Measurements from ENCODE around the gene RPS6KA2. TPM values are rescaled to one million over a fixed set of nuclear protein-coding genes. Genes with fewer than 3 reads are reported as not detected.
"Not testable (repeated sequence)": the region's sequence is repeated elsewhere in the genome, so short reads cannot be mapped to it uniquely, and the experiment has no call there.

The RPS6KA2 gene
- polyA plus RNA-seq, 2 donors, result 5.7 to 8.7 TPM

DNA sequence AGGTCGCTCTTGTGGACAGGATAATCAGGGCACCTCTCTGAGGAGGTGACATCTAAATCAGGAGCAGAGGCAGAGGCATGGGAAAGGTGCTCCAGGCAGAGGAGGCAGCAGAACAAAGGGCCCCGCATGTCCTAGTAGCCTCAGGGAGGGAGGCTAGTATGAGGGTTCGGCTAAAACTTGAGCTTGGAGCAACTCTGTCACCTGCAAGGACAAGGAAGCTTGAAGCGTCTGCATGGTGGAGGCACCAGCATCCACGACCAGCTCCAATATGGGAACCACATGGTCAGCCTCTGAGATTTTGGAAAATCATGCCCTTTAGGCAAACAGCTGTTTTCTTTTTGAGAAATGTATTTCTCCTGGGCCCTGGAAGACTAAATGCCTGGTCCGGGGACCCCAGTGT, 231.3 kb downstream of the RPS6KA2 start:
- Histone ChIP-seq H3K36me3 (ENCODE audit: control insufficient read depth in 2 of 2, insufficient read depth in 2 of 2, low read length in 1 of 2) (no peaks in the 10 kb centered on the region), H3K4me3 (ENCODE audit: low read depth in 1 of 2, low read length in 2 of 2) (no peak overlapping the region), H3K27ac (ENCODE audit: low read depth in 2 of 2, low read length in 1 of 2) (no peak overlapping the region), H3K27me3 (ENCODE audit: control insufficient read depth in 1 of 2, insufficient read depth in 2 of 2, low read length in 2 of 2) (no peaks in the 10 kb centered on the region), H3K4me1 (ENCODE audit: control insufficient read depth in 2 of 2, insufficient read depth in 2 of 2, low read length in 1 of 2) (no peaks in the 10 kb centered on the region), H3K9me3 (ENCODE audit: control insufficient read depth in 2 of 2, insufficient read depth in 1 of 2, low read depth in 1 of 2, low read length in 1 of 2) (no peaks in the 10 kb centered on the region)
- WGBS, 2 donors, result 75 to 81% methylated on average over 6 of the region's 6 CpGs

GRCh38 chr6:166395351-166395750, 231.7 kb downstream of the RPS6KA2 start:
- Histone ChIP-seq H3K9me3 (ENCODE audit: control insufficient read depth in 2 of 2, insufficient read depth in 1 of 2, low read depth in 1 of 2, low read length in 1 of 2) (no peaks in the 10 kb centered on the region), H3K27me3 (ENCODE audit: control insufficient read depth in 1 of 2, insufficient read depth in 2 of 2, low read length in 2 of 2) (no peaks in the 10 kb centered on the region), H3K4me3 (ENCODE audit: low read depth in 1 of 2, low read length in 2 of 2) (no peak overlapping the region), H3K4me1 (ENCODE audit: control insufficient read depth in 2 of 2, insufficient read depth in 2 of 2, low read length in 1 of 2) (no peaks in the 10 kb centered on the region), H3K27ac (ENCODE audit: low read depth in 2 of 2, low read length in 1 of 2) (no peak overlapping the region), H3K36me3 (ENCODE audit: control insufficient read depth in 2 of 2, insufficient read depth in 2 of 2, low read length in 1 of 2) (no peaks in the 10 kb centered on the region)
- WGBS, 2 donors, result 67 to 70% methylated on average over 6 of the region's 6 CpGs

DNA sequence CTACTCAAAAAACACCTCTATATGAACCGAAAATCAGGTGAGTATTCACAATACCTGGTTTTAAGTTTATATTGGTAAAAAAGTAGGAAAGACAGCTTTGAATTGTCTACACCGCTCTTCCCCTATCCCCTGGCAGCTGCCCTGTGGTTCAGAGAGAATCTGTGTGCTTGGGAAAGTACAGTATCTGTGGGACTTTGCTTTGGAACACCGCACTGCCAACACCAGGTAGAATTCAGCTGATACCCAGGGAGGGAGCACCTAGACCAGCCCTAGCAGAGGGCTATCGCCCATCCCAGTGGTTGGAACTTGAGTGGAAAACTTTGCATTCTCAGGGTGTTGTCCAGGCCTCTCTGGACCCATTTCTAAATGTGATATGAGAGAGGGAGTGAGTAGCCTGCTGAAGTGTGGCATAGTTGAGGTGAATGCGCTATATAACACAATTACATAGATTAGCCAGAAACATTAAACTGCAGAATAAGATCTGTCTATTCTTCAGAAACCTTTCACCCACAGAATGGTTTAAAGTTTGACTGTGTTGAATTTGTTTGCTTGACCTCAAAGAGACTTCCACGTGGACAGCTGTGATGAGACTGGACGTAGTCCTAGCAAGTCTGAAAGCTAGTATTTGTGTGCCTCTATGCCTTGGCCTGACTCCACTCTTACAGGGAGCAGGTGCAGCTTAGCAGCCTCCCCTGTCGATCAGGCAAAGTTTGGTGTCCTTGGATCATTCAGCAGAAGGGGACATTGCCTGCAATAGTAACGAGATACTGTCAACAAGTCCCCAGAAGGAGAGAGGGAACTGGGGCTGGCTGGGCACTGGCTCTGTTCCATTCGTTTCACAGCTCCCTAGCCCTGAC, 232.8 kb downstream of the RPS6KA2 start:
- Histone ChIP-seq H3K4me1 (ENCODE audit: control insufficient read depth in 2 of 2, insufficient read depth in 2 of 2, low read length in 1 of 2) (no peaks in the 10 kb centered on the region), H3K9me3 (ENCODE audit: control insufficient read depth in 2 of 2, insufficient read depth in 1 of 2, low read depth in 1 of 2, low read length in 1 of 2) (no peaks in the 10 kb centered on the region), H3K4me3 (ENCODE audit: low read depth in 1 of 2, low read length in 2 of 2) (no peak overlapping the region), H3K27ac (ENCODE audit: low read depth in 2 of 2, low read length in 1 of 2) (no peak overlapping the region), H3K27me3 (ENCODE audit: control insufficient read depth in 1 of 2, insufficient read depth in 2 of 2, low read length in 2 of 2) (no peaks in the 10 kb centered on the region), H3K36me3 (ENCODE audit: control insufficient read depth in 2 of 2, insufficient read depth in 2 of 2, low read length in 1 of 2) (no peaks in the 10 kb centered on the region)
- 68 to 77% methylated on average over 10 of the region's 10 CpGs for WGBS, 2 donors

DNA sequence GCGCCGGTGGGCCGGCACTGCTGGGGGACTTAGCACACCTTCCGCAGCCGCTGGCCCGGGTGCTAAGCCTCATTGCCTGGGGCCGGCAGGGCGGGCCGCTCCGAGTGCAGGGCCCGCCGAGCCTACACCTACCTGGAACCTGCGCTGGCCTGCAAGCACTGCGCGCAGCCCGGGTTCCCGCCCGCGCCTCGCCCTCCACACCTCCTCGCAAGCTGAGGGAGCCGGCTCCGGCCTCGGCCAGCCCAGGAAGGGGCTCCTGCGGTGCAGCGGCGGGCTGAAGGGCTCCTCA, 233.6 kb downstream of the RPS6KA2 start:
- 70 to 91% methylated on average over 23 to 27 of the region's 27 CpGs for WGBS, 2 donors
- Histone ChIP-seq H3K27ac (ENCODE audit: low read depth in 2 of 2, low read length in 1 of 2) (no peak overlapping the region), H3K4me1 (ENCODE audit: control insufficient read depth in 2 of 2, insufficient read depth in 2 of 2, low read length in 1 of 2) (no peaks in the 10 kb centered on the region), H3K4me3 (ENCODE audit: low read depth in 1 of 2, low read length in 2 of 2) (no peak overlapping the region), H3K36me3 (ENCODE audit: control insufficient read depth in 2 of 2, insufficient read depth in 2 of 2, low read length in 1 of 2) (no peaks in the 10 kb centered on the region), H3K9me3 (ENCODE audit: control insufficient read depth in 2 of 2, insufficient read depth in 1 of 2, low read depth in 1 of 2, low read length in 1 of 2) (no peaks in the 10 kb centered on the region), H3K27me3 (ENCODE audit: control insufficient read depth in 1 of 2, insufficient read depth in 2 of 2, low read length in 2 of 2) (no peaks in the 10 kb centered on the region)

GRCh38 chr6:166392755-166393534, 234.1 kb downstream of the RPS6KA2 start:
- H3K27ac ChIP-seq (ENCODE audit: low read depth in 2 of 2, low read length in 1 of 2); H3K36me3 ChIP-seq (ENCODE audit: control insufficient read depth in 2 of 2, insufficient read depth in 2 of 2, low read length in 1 of 2); H3K9me3 ChIP-seq (ENCODE audit: control insufficient read depth in 2 of 2, insufficient read depth in 1 of 2, low read depth in 1 of 2, low read length in 1 of 2); H3K4me1 ChIP-seq (ENCODE audit: control insufficient read depth in 2 of 2, insufficient read depth in 2 of 2, low read length in 1 of 2); H3K4me3 ChIP-seq (ENCODE audit: low read depth in 1 of 2, low read length in 2 of 2); H3K27me3 ChIP-seq (ENCODE audit: control insufficient read depth in 1 of 2, insufficient read depth in 2 of 2, low read length in 2 of 2): not testable (repeated sequence)
- 75 to 90% methylated on average over 28 to 30 of the region's 30 CpGs for WGBS, 2 donors

- H3K27ac ChIP-seq (ENCODE audit: low read depth in 2 of 2, low read length in 1 of 2), result no peak overlapping the region
These were observed 237.9 kb downstream of the RPS6KA2 start for GRCh38 chr6:166389119-166389518.

DNA sequence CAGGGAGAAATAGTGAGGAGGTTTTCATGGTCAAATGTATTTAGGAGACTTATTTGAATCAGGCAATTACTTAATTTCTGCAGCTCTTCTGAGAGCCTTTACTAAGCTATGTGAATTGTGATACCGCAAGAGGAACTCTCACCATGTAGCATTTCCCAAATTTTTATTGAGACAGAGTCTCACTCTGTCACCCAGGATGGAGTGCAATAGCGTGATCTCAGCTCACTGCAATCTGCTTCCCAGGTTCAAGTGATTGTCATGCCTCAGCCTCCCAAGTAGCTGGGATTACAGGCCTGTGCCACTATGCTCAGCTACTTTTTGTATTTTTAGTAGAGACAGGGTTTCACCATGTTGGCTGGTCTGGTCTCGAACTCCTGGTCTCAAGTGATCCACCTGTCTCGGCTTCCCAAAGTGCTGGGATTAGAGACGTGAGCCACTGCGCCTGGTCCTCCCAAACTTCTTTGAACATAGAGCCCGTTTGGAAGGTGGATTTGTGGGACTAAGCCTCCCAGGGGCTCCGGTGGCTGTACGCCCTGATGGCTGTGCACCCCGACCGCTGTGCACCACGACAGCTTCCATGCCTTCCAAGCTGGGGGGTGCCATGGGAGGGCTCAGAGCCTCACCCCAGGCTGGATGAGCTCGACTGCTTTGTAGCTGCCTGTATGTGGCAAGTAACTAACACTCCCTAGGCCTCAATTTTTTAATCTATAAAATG, 238.6 kb downstream of the RPS6KA2 start:
- no peaks in the 10 kb centered on the region for H3K4me1 ChIP-seq (ENCODE audit: control insufficient read depth in 2 of 2, insufficient read depth in 2 of 2, low read length in 1 of 2)
- no peak overlapping the region for H3K27ac ChIP-seq (ENCODE audit: low read depth in 2 of 2, low read length in 1 of 2)
- no peaks in the 10 kb centered on the region for H3K36me3 ChIP-seq (ENCODE audit: control insufficient read depth in 2 of 2, insufficient read depth in 2 of 2, low read length in 1 of 2)
- H3K9me3 ChIP-seq (ENCODE audit: control insufficient read depth in 2 of 2, insufficient read depth in 1 of 2, low read depth in 1 of 2, low read length in 1 of 2), result no peaks in the 10 kb centered on the region
- WGBS, 2 donors, result 91% methylated on average over 13 of the region's 13 CpGs
- H3K27me3 ChIP-seq (ENCODE audit: control insufficient read depth in 1 of 2, insufficient read depth in 2 of 2, low read length in 2 of 2), result no peaks in the 10 kb centered on the region
- no peak overlapping the region for H3K4me3 ChIP-seq (ENCODE audit: low read depth in 1 of 2, low read length in 2 of 2)

More at GRCh38 chr6:166389119-166389518, 237.9 kb downstream of the RPS6KA2 start:
- Histone ChIP-seq H3K36me3 (ENCODE audit: control insufficient read depth in 2 of 2, insufficient read depth in 2 of 2, low read length in 1 of 2) (no peaks in the 10 kb centered on the region), H3K27me3 (ENCODE audit: control insufficient read depth in 1 of 2, insufficient read depth in 2 of 2, low read length in 2 of 2) (no peaks in the 10 kb centered on the region), H3K4me3 (ENCODE audit: low read depth in 1 of 2, low read length in 2 of 2) (no peak overlapping the region), H3K4me1 (ENCODE audit: control insufficient read depth in 2 of 2, insufficient read depth in 2 of 2, low read length in 1 of 2) (no peaks in the 10 kb centered on the region), H3K9me3 (ENCODE audit: control insufficient read depth in 2 of 2, insufficient read depth in 1 of 2, low read depth in 1 of 2, low read length in 1 of 2) (no peaks in the 10 kb centered on the region)
- 51 to 56% methylated on average over 3 of the region's 3 CpGs for WGBS, 2 donors

DNA sequence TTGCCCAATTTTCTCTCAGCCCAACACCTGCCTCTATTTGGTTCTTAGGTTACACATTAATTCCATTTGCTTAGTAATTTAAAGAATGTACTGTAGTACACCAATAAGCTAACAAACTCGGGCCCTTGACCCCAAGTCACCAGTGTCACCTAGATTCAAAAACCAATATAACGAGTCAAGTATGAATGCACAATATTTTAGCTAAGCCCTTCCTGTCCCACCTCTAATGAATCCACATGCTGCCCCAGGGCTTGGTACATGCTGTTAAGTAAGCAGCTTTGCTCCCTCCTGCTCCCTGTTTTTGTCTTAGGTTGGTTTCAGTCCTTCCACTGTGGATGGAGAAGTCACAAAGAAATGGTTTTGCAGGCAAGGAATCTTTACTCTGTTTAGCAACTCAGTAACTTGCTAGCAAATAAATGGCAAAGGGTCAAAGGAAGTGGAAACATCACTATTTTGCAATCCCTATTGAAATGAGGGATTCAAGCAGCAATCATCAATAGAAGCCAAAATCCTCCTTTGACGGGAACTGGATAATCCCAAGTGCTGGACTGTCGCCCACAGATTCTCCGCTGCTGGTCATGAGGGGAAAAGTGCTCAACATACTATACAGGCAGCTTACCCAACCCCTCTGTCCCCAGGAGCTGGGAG, 239.3 kb downstream of the RPS6KA2 start:
- 73 to 75% methylated on average over 5 of the region's 5 CpGs for WGBS, 2 donors

GRCh38 chr6:166387098-166387497, 240.0 kb downstream of the RPS6KA2 start:
- not testable (repeated sequence) for H3K9me3 ChIP-seq (ENCODE audit: control insufficient read depth in 2 of 2, insufficient read depth in 1 of 2, low read depth in 1 of 2, low read length in 1 of 2); H3K4me3 ChIP-seq (ENCODE audit: low read depth in 1 of 2, low read length in 2 of 2); H3K36me3 ChIP-seq (ENCODE audit: control insufficient read depth in 2 of 2, insufficient read depth in 2 of 2, low read length in 1 of 2); H3K27me3 ChIP-seq (ENCODE audit: control insufficient read depth in 1 of 2, insufficient read depth in 2 of 2, low read length in 2 of 2); H3K4me1 ChIP-seq (ENCODE audit: control insufficient read depth in 2 of 2, insufficient read depth in 2 of 2, low read length in 1 of 2); H3K27ac ChIP-seq (ENCODE audit: low read depth in 2 of 2, low read length in 1 of 2)
- WGBS, 2 donors, result 93 to 95% methylated on average over 9 of the region's 9 CpGs

More for the DNA sequence above, 239.3 kb downstream of the RPS6KA2 start:
- H3K36me3 ChIP-seq (ENCODE audit: control insufficient read depth in 2 of 2, insufficient read depth in 2 of 2, low read length in 1 of 2), result no peaks in the 10 kb centered on the region
- H3K9me3 ChIP-seq (ENCODE audit: control insufficient read depth in 2 of 2, insufficient read depth in 1 of 2, low read depth in 1 of 2, low read length in 1 of 2), result no peaks in the 10 kb centered on the region
- no peaks in the 10 kb centered on the region for H3K27me3 ChIP-seq (ENCODE audit: control insufficient read depth in 1 of 2, insufficient read depth in 2 of 2, low read length in 2 of 2)
- H3K4me1 ChIP-seq (ENCODE audit: control insufficient read depth in 2 of 2, insufficient read depth in 2 of 2, low read length in 1 of 2), result no peaks in the 10 kb centered on the region
- H3K4me3 ChIP-seq (ENCODE audit: low read depth in 1 of 2, low read length in 2 of 2), result no peak overlapping the region
- no peak overlapping the region for H3K27ac ChIP-seq (ENCODE audit: low read depth in 2 of 2, low read length in 1 of 2)
